Measurements from ENCODE around the gene DFFB.

- no peak for TF ChIP-seq CTCF (IDR thresholded peaks at IDR 0.05 in 8 of 11, conservative IDR thresholded peaks at IDR 0.05 in 3 of 11)
- TF ChIP-seq POLR2A (IDR thresholded peaks at IDR 0.05), result no peak
- TF ChIP-seq POLR2AphosphoS5 (IDR thresholded peaks at IDR 0.05), result peak in 1 of 3 donors; percentile 15
Measured at GRCh38 chr1:3814771-3815561, 42.3 kb upstream of the DFFB start.
